Mucosa of descending colon (tissue), 3 donors: ENCODE results near the gene LGALS3BP. TPM values are rescaled to one million over a fixed set of nuclear protein-coding genes. Genes with fewer than 3 reads are reported as not detected.
A peak's percentile ranks its signal among the peaks of the same experiment; 100 is the strongest.

Experiments used
- ATAC-seq: fragments of 200-7000 bp; cut with Tn5 transposase; one replicate; pipeline ENCODE4 v1.9.1; 2020; ENCODE audit warnings: mild to moderate bottlenecking, moderate library complexity
- DNase-seq, 3 donors: peaks; one replicate each; pipeline ENCODE4 v3.0.0-alpha.2; 2020
- H3K36me3 ChIP-seq: fragments of 200-600 bp; one replicate; pipeline ENCODE4 v1.8.0; 2021; ENCODE audit warnings: low read depth, mild to moderate bottlenecking
- H3K4me1 ChIP-seq: fragments of 200-600 bp; one replicate; pipeline ENCODE4 v1.8.0; 2021; ENCODE audit warnings: low read depth, mild to moderate bottlenecking
- H3K4me3 ChIP-seq: fragments of 200-600 bp; one replicate; pipeline ENCODE4 v1.8.0; 2021; ENCODE audit warnings: mild to moderate bottlenecking
- H3K9me3 ChIP-seq: fragments of 200-600 bp; one replicate; pipeline ENCODE4 v1.8.0; 2021; ENCODE audit warnings: mild to moderate bottlenecking
- CTCF ChIP-seq: fragments of 200-600 bp; IDR thresholded peaks from one replicate; pipeline ENCODE4 v1.8.0; 2022; ENCODE audit warnings: antibody characterized with exemption, mild to moderate bottlenecking
- intact Hi-C, 2 donors: fragments of 100-400 bp; cut with DNase I in 1 of 2; cut with micrococcal nuclease in 1 of 2; formaldehyde crosslinking; loops; one replicate each; pipeline versions ENCODE4 v1.11.0 to v1.11.1; 2022; cut with DNase I, micrococcal nuclease
- total RNA-seq, 3 donors: library from RNA; stranded (reverse); fragmentation: NEBNext Ultra II Directional in 2 of 3; extraction: Animal tissue kit (Norgen Biotek cat#: 25700) in 2 of 3; gene quantifications; one replicate each; pipeline versions ENCODE4 v1.2.1 to v1.2.4, GENCODE V29; 2021 to 2023
- donor health status: DM: no; HTN: no; CAD: no; lungs with moderate emphysema.
- donor health status: DM: no; HTN: no; CAD: no.
- donor health status: DM: no; HTN: yes; CAD: no.

Gene LGALS3BP
- total RNA-seq, 3 donors from 2014 or later: 329 to 838 (median 752) TPM

DNA sequence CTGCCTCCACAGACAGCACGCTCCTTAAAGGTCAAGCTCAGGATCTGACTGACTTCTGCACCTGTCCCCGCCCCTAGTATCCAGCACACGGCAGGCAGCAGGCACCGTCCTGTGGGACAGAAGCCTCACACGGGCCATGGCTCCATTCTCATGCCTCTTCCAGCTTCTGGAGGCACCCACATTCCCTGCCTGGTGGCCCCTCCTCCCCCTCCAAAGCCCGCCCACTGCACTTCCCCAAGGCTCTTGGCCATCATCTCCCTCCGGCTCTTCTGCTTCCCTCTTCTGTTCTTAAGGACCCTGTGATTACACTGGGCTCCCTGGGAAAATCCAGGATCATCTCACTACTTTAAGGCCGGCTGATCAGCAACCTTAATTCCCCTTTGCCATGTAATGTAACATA is 26.3 kb upstream of the LGALS3BP start:
- H3K4me3 ChIP-seq: no peak overlapping the region
- no peaks in the 10 kb centered on the region for H3K36me3 ChIP-seq
- H3K4me1 ChIP-seq: peaks cover 53% of the 10 kb centered on the region
- ATAC-seq (peak; percentile 18), DNase-seq (peak in 2 of 3 donors; percentile 71 to 72)
- TF ChIP-seq CTCF: no peak
- intact Hi-C loops: no loop called here
- no peaks in the 10 kb centered on the region for H3K9me3 ChIP-seq

DNA sequence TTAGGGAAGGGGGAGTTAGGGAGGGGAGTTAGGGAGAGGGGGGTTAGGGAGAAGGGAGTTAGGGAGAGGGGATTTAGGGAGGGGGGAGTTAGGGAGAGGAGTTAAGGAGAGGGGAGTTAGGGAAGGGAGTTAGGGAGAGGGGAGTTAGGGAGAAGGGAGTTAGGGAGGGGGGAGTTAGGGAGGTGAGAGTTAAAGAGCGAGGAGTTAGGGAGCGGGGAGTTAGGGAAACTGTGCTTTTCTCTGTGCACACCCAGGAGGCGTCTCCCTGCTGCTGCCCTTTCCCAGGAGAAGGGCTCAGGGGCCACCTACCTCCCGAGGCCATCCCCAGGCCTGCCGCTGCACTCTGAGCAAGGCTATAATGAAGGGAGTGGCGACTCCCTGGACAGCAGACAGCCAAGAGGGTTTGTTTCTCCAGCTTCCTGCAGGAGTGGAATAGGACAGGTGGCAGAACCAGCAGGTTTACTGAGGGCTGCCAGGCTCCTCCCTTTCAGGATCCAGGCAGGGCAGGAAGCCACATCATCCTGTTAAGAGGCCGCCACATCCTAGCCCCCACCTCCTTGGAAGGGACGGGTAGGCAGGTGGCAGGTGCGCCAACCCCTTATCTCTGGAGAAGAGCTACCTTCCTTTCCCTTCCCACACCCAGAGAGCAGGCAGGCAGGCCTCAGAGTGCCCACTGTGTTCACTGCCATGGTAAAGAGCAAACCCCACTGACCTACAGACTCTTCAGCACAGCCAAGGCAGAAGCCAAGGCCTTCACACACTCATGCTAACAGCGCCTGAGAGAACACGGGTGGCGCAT is 25.5 kb upstream of the LGALS3BP start:
- peak; percentile 88 to 91 (median 91) for DNase-seq
- TF ChIP-seq CTCF: no peak
- intact Hi-C loops: no loop called here
- no peak overlapping the region for H3K4me3 ChIP-seq
- H3K4me1 ChIP-seq: peaks cover 59% of the 10 kb centered on the region
- peak; percentile 81 for ATAC-seq
- H3K9me3 ChIP-seq: no peaks in the 10 kb centered on the region
- no peaks in the 10 kb centered on the region for H3K36me3 ChIP-seq

DNA sequence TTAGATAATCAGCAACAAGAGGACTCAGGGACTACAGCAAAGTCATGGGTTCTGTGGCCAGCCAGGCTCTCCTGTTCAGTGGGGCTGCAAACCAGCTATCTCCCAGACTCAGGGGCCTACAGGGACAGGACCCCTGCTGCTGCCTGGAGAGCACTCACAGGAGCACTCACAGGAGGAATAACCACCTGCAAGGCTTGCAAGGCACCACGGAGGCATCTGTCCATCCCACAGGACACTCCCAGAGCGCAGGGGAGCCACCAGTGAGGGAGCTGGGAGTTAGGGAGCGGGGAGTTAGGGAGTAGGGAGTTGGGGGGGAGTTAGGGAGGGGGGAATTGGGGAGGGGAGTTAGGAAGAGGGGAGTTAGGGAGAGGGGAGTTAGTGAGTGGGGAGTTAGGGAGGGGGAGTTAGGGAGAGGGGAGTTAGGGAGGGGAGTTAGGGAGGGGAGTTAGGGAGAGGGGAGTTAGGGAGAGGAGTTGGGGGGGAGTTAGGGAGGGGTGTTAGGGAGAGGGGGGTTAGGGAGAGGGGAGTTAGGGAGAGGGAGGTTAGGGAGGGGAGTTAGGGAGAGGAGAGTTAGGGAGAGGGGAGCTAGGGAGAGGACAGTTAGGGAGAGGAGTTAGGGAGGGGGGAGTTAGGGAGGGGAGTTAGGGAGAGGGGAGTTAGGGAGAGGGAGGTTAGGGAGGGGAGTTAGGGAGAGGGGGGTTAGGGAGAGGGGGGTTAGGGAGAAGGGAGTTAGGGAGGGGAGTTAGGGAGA is 24.1 kb upstream of the LGALS3BP start:
- ATAC-seq (no peak), DNase-seq (peak in 1 of 3 donors; percentile 51)
- intact Hi-C loops: no loop called here
- no peaks in the 10 kb centered on the region for H3K36me3 ChIP-seq
- H3K4me3 ChIP-seq: no peak overlapping the region
- H3K9me3 ChIP-seq: no peaks in the 10 kb centered on the region
- H3K4me1 ChIP-seq: peaks cover 72% of the 10 kb centered on the region
- TF ChIP-seq CTCF: no peak

GRCh38 chr17:79002796-79003593 is 23.3 kb upstream of the LGALS3BP start:
- TF ChIP-seq CTCF: no peak
- ATAC-seq (no peak), DNase-seq (peak in 1 of 3 donors; percentile 51)
- intact Hi-C loops: no loop called here
- H3K36me3 ChIP-seq: no peaks in the 10 kb centered on the region
- H3K9me3 ChIP-seq: no peaks in the 10 kb centered on the region
- peaks cover 70% of the 10 kb centered on the region for H3K4me1 ChIP-seq
- no peak overlapping the region for H3K4me3 ChIP-seq

GRCh38 chr17:79002291-79002690 is 22.6 kb upstream of the LGALS3BP start:
- H3K4me3 ChIP-seq: no peak overlapping the region
- peaks cover 71% of the 10 kb centered on the region for H3K4me1 ChIP-seq
- intact Hi-C loops: no loop called here
- H3K36me3 ChIP-seq: no peaks in the 10 kb centered on the region
- no peaks in the 10 kb centered on the region for H3K9me3 ChIP-seq
- ATAC-seq (no peak), DNase-seq (no peak)
- TF ChIP-seq CTCF: no peak
